Endodermal cell (in vitro differentiated cells): ENCODE data around the gene PLVAP. TPM values are rescaled to one million over a fixed set of nuclear protein-coding genes. Genes with fewer than 3 reads are reported as not detected.

ENCODE experiments used
- DNase-seq: peaks from one replicate; pipeline ENCODE4 v3.0.0-alpha.2; 2017
- H3K27ac ChIP-seq: 2 replicates; pipeline ENCODE4 v1.5.1; 2013; ENCODE audit warnings: mild to moderate bottlenecking, low read depth, low read length, moderate library complexity
- H3K27me3 ChIP-seq: 2 replicates; pipeline ENCODE4 v1.6.1; 2013; ENCODE audit warnings: mild to moderate bottlenecking, low read length, moderate library complexity; ENCODE audit not compliant: insufficient read depth, control insufficient read depth, poor library complexity, severe bottlenecking
- H3K36me3 ChIP-seq: 2 replicates; pipeline ENCODE4 v1.7.0; 2013; ENCODE audit warnings: mild to moderate bottlenecking, low read length, moderate library complexity; ENCODE audit not compliant: control insufficient read depth, insufficient read depth
- H3K4me1 ChIP-seq: one replicate; pipeline ENCODE4 v1.7.0; 2013; ENCODE audit warnings: low read length; ENCODE audit not compliant: control insufficient read depth, insufficient read depth
- H3K4me3 ChIP-seq: 2 replicates; pipeline ENCODE4 v1.5.1; 2013; ENCODE audit warnings: mild to moderate bottlenecking, low read length, moderate library complexity
- H3K9ac ChIP-seq: 2 replicates; pipeline ENCODE4 v1.6.1; 2013; ENCODE audit warnings: mild to moderate bottlenecking, low read length, moderate library complexity; ENCODE audit not compliant: poor library complexity, severe bottlenecking; ENCODE audit errors: extremely low read depth
- H3K9me3 ChIP-seq: 2 replicates; pipeline ENCODE4 v1.6.1; 2013; ENCODE audit warnings: mild to moderate bottlenecking, low read length, moderate library complexity; ENCODE audit not compliant: control insufficient read depth
- H3K27ac Mint-ChIP-seq: 2 replicates; pipeline ENCODE4 v1.8.0; 2020; ENCODE audit warnings: mixed read lengths
- H3K27me3 Mint-ChIP-seq: 2 replicates; pipeline ENCODE4 v1.8.0; 2021; ENCODE audit warnings: mild to moderate bottlenecking, mixed read lengths; ENCODE audit not compliant: insufficient read depth
- H3K36me3 Mint-ChIP-seq: 2 replicates; pipeline ENCODE4 v1.8.0; 2020; ENCODE audit warnings: low read depth, mixed read lengths
- H3K4me1 Mint-ChIP-seq: 2 replicates; pipeline ENCODE4 v1.8.0; 2020; ENCODE audit warnings: mixed read lengths
- H3K4me3 Mint-ChIP-seq: 2 replicates; pipeline ENCODE4 v1.8.0; 2020; ENCODE audit warnings: mild to moderate bottlenecking, moderate library complexity, mixed read lengths
- H3K9me3 Mint-ChIP-seq: 2 replicates; pipeline ENCODE4 v1.8.0; 2020; ENCODE audit warnings: mild to moderate bottlenecking, mixed read lengths
- WGBS, 2 experiments: methylation state at CpG; one replicate each; pipeline versions ENCODE4 v1.1.5 to v1.1.7; 2013; ENCODE audit warnings: missing lambda C conversion rate in 2 of 2, mixed read lengths in 1 of 2; ENCODE audit not compliant: insufficient coverage in 1 of 2, insufficient read length in 1 of 2; 5-methylcytosine and 5-hydroxymethylcytosine counted together
- total RNA-seq, 2 donors: library from RNA; stranded (reverse); fragmentation: NEBNext Ultra II Directional in 1 of 2; extraction: Animal tissue kit (Norgen Biotek cat#: 25700) in 1 of 2; gene quantifications; 2 replicates in 1 of 2; 3 replicates in 1 of 2; pipeline ENCODE4 v1.2.1, GENCODE V29; 2021
- TF ChIP-seq, protein P1 (sequence below): fragments of 200-600 bp; sonication (generic); conservative IDR thresholded peaks from 2 replicates; pipeline ENCODE4 v1.5.0; 2021; ENCODE audit warnings: antibody characterized with exemption, mild to moderate bottlenecking

PLVAP gene
- total RNA-seq, 2 donors from 2014 or later, result 0.44 TPM; not detected in 1

DNA sequence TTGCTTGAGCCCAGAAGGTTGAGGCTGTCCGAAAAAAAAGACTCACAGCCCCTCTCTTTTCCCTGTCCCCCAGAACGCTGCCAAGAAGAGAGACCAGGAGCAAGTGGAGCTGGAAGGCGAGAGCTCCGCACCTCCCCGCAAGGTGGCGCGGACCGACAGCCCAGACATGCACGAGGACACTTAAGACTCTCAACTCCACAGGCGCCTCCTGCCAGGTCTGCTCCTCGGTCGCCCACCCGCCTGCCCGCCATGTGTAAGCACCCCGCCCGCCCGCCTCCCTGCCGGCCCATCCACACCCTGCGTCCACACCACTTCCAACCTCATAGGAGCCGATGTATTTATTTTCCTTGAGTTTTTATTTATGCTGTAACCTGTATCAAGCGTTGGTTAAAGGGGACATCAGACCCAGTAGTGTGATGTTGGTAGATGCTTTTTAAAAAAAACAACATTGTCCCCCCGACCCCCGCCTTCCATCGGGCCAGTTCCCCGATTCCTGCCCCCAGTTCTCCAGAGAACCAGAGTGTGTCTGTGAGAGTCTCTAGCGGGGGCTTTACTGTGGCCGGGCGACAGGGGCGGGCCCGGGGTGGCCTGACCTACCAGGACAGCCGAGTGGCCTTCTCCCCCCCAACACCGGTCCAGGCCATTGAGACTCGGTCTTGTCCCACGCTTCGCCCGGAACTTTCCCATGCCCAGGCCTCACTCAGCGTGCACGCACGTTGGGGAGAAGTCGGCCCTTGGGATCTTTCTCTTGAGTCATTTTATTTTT is 57.5 kb downstream of the PLVAP start:
- TF ChIP-seq, protein P1, sequence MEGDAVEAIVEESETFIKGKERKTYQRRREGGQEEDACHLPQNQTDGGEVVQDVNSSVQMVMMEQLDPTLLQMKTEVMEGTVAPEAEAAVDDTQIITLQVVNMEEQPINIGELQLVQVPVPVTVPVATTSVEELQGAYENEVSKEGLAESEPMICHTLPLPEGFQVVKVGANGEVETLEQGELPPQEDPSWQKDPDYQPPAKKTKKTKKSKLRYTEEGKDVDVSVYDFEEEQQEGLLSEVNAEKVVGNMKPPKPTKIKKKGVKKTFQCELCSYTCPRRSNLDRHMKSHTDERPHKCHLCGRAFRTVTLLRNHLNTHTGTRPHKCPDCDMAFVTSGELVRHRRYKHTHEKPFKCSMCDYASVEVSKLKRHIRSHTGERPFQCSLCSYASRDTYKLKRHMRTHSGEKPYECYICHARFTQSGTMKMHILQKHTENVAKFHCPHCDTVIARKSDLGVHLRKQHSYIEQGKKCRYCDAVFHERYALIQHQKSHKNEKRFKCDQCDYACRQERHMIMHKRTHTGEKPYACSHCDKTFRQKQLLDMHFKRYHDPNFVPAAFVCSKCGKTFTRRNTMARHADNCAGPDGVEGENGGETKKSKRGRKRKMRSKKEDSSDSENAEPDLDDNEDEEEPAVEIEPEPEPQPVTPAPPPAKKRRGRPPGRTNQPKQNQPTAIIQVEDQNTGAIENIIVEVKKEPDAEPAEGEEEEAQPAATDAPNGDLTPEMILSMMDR, result no peak
- Mint-ChIP-seq H3K27me3 (no peaks in the 10 kb centered on the region), H3K9me3 (no peaks in the 10 kb centered on the region), H3K27ac (no peak overlapping the region), H3K36me3 (peaks cover 42% of the 10 kb centered on the region), H3K4me1 (no peaks in the 10 kb centered on the region), H3K4me3 (no peak overlapping the region)
- Histone ChIP-seq H3K27me3 (no peaks in the 10 kb centered on the region), H3K4me1 (no peaks in the 10 kb centered on the region), H3K36me3 (peaks cover 22% of the 10 kb centered on the region), H3K27ac (no peak overlapping the region), H3K9me3 (no peaks in the 10 kb centered on the region), H3K4me3 (no peak overlapping the region), H3K9ac (no peak overlapping the region)
- no peak for DNase-seq
- WGBS, 2 experiments, result 96 to 100% methylated on average over 16 to 40 of the region's 40 CpGs

DNA sequence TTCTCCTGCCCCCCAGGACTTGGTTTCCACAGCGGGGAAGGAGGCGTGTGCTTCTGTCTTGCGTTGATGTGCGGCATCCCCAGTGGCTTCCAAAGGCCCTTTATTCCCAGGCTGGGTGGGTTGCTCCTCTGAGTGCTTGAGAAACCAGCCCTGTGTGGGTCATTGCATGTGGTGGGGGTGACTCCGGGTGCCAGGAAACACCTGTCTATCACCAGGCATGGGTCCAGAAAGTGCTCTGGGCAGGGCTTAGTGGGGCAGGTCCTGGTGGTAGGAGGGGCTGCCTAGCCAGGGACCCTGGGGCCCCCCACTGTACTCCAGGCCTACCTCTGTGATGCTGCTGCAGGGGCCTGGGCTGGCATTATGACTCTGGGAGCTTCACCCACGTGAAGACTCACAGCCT is 58.2 kb downstream of the PLVAP start:
- Histone ChIP-seq H3K27ac (no peak overlapping the region), H3K9me3 (no peaks in the 10 kb centered on the region), H3K9ac (no peak overlapping the region), H3K4me1 (no peaks in the 10 kb centered on the region), H3K36me3 (peaks cover 29% of the 10 kb centered on the region), H3K4me3 (no peak overlapping the region), H3K27me3 (no peaks in the 10 kb centered on the region)
- no peaks in the 10 kb centered on the region for H3K27me3 Mint-ChIP-seq
- DNase-seq, result no peak
- WGBS, 2 experiments, result 92 to 93% methylated on average over 3 to 6 of the region's 6 CpGs
- H3K36me3 Mint-ChIP-seq, result peaks cover 47% of the 10 kb centered on the region
- TF ChIP-seq, protein P1, result no peak
- no peak overlapping the region for H3K4me3 Mint-ChIP-seq
- H3K4me1 Mint-ChIP-seq, result no peaks in the 10 kb centered on the region
- H3K27ac Mint-ChIP-seq, result no peak overlapping the region
- H3K9me3 Mint-ChIP-seq, result no peaks in the 10 kb centered on the region

DNA sequence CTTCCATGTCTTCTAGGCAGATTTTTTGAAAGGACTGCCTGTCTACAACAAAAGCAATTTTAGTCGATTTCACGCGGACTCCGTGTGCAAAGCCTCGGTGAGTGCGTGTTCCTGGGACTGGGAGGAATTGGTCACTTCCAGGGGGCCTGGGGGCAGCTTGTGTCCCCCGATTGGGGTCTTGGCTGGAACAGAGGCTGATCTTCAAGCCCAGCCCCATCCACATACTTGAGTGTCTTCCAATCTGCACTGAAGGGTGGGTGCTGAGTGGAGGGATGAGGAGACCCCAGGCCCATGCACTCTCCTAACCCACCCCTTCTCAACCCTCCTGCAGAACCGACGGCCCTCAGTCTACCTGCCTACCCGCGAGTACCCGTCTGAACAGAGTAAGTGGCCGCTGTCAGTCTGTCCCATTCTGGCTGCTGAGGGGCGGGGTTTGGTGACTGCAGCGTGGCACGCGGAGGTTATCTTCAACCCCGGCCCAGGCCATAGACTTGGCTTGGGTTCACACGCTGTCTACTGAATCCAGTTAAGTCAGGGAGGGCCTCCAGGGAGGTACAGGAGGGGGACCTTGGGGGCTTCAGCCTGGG is 63.0 kb downstream of the PLVAP start:
- peaks cover 6% of the 10 kb centered on the region for H3K4me1 ChIP-seq
- Mint-ChIP-seq H3K36me3 (peaks cover 31% of the 10 kb centered on the region), H3K27me3 (no peaks in the 10 kb centered on the region), H3K27ac (no peak overlapping the region), H3K4me1 (peaks cover 7% of the 10 kb centered on the region), H3K9me3 (no peaks in the 10 kb centered on the region), H3K4me3 (no peak overlapping the region)
- TF ChIP-seq, protein P1, result no peak
- no peak overlapping the region for H3K9ac ChIP-seq
- peaks cover 36% of the 10 kb centered on the region for H3K36me3 ChIP-seq
- H3K4me3 ChIP-seq, result no peak overlapping the region
- no peaks in the 10 kb centered on the region for H3K27me3 ChIP-seq
- WGBS, 2 experiments, result 90 to 96% methylated on average over 10 to 19 of the region's 19 CpGs
- DNase-seq, result no peak
- H3K27ac ChIP-seq, result no peak overlapping the region
- no peaks in the 10 kb centered on the region for H3K9me3 ChIP-seq
